ENCODE measurements around the gene SELENOW. TPM values are rescaled to one million over a fixed set of nuclear protein-coding genes. Genes with fewer than 3 reads are reported as not detected.
"Not testable (repeated sequence)": the region's sequence is repeated elsewhere in the genome, so short reads cannot be mapped to it uniquely, and the experiment has no call there.

SELENOW gene
- total RNA-seq, 1 donor from 2014 or later, result 1,019 TPM

DNA sequence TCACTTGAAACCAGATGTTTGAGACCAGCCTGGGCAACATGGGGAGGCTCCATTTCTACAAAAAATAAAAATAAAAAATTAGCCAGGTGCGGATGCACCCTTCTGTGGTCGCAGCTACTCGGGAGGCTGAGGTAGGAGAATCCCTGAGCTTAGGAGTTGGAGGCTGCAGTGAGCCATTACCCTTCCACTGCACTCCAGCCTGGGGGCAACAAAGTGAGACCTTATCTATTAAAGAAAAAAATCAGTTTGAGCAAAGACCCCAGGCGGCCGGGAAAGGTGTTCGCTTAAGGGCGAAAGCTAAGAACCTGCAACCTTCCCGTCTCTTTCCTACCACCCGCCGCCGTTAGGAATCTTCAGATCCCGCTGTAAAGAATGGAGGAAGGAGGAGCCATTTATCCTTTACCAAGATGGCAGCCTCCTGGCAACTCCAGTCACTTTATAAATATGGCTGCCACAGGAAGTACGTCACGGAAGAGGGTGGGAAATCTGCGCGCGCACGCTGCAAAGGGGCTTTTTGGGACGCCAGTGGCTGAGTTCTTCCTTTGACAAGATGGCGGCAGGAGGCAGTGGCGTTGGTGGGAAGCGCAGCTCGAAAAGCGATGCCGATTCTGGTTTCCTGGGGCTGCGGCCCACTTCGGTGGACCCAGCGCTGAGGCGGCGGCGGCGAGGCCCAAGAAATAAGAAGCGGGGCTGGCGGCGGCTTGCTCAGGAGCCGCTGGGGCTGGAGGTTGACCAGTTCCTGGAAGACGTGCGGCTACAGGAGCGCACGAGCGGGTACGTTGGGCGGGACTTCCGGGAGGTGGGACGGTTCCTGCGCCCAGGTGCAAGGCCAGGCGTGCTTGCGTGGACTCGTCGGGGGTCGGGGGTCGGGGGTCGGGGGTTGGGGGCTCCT, 33.2 kb upstream of the SELENOW start, which contains the start of gene NOP53:
TSS of gene NOP53 (plus strand) at position 537 of the 892 bp plus-strand sequence. CDS start at position 551, 14 bp downstream.
- Histone ChIP-seq H3K27ac (replicated peaks) (peak within 1 kb of the TSS; percentile 96), H3K4me1 (peaks cover 60% of the 10 kb centered on the region), H3K9me3 (replicated peaks) (no peaks in the 10 kb centered on the region), H3K36me3 (peaks cover 50% of the 10 kb centered on the region), H3K27me3 (ENCODE audit: low read depth) (no peaks in the 10 kb centered on the region), H3K4me3 (peak within 1 kb of the TSS; percentile 81)
- intact Hi-C loops (cut with micrococcal nuclease), result no loop called here
- TF ChIP-seq, protein P1, sequence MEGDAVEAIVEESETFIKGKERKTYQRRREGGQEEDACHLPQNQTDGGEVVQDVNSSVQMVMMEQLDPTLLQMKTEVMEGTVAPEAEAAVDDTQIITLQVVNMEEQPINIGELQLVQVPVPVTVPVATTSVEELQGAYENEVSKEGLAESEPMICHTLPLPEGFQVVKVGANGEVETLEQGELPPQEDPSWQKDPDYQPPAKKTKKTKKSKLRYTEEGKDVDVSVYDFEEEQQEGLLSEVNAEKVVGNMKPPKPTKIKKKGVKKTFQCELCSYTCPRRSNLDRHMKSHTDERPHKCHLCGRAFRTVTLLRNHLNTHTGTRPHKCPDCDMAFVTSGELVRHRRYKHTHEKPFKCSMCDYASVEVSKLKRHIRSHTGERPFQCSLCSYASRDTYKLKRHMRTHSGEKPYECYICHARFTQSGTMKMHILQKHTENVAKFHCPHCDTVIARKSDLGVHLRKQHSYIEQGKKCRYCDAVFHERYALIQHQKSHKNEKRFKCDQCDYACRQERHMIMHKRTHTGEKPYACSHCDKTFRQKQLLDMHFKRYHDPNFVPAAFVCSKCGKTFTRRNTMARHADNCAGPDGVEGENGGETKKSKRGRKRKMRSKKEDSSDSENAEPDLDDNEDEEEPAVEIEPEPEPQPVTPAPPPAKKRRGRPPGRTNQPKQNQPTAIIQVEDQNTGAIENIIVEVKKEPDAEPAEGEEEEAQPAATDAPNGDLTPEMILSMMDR (IDR thresholded peaks at IDR 0.05; ENCODE audit: borderline replicate concordance), result peak; percentile 27
- peak; percentile 96 for DNase-seq

DNA sequence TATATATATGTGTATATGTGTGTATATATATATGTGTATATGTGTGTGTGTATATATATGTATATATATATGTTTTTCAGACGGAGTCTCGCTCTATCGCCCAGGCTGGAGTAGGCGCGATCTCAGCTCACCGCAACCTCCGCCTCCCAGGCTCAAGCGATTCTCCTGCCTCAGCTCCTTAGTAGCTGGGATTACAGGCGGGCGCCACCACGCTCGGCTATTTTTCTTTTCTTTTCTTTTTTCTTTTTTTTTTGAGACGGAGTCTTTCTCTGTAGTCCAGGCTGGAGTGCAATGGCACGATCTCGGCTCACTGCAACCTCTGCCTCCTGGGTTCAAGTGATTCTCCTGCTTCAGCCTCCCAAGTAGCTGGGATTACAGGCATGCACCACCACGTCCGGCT, 32.4 kb upstream of the SELENOW start:
- DNase-seq; H3K27ac ChIP-seq (replicated peaks); H3K27me3 ChIP-seq (ENCODE audit: low read depth); intact Hi-C loops (cut with micrococcal nuclease); H3K9me3 ChIP-seq (replicated peaks): not testable (repeated sequence)
- Histone ChIP-seq H3K4me3 (peak overlapping the region; percentile 81), H3K36me3 (peaks cover 50% of the 10 kb centered on the region), H3K4me1 (peaks cover 60% of the 10 kb centered on the region)

DNA sequence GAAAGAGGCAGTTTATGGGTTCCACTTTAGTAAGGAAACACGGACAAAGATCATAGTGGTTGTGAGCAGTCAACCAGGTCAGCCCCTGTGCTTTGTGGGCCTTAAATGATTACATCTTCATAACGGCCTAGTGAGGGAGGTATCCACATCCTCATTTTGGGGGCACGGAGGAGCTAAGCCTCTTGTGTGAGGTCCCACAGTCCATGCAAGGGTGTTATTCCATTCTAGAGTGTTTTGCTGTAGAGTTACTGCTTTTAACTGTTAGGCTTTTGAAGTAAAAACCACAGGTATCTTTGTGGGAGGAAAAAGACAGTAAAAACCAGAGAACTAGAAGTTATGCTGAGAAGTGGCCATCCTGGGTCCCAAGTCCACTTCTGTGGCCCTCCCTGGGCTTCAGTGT, 29.2 kb upstream of the SELENOW start:
- intact Hi-C loops (cut with micrococcal nuclease), result no loop called here
- peaks cover 72% of the 10 kb centered on the region for H3K36me3 ChIP-seq
- peaks cover 33% of the 10 kb centered on the region for H3K4me1 ChIP-seq
- H3K27ac ChIP-seq (replicated peaks), result no peak overlapping the region
- no peak for DNase-seq
- no peaks in the 10 kb centered on the region for H3K9me3 ChIP-seq (replicated peaks)
- TF ChIP-seq, protein P1 (IDR thresholded peaks at IDR 0.05; ENCODE audit: borderline replicate concordance), result no peak
- H3K27me3 ChIP-seq (ENCODE audit: low read depth), result no peaks in the 10 kb centered on the region
- H3K4me3 ChIP-seq, result no peak overlapping the region

DNA sequence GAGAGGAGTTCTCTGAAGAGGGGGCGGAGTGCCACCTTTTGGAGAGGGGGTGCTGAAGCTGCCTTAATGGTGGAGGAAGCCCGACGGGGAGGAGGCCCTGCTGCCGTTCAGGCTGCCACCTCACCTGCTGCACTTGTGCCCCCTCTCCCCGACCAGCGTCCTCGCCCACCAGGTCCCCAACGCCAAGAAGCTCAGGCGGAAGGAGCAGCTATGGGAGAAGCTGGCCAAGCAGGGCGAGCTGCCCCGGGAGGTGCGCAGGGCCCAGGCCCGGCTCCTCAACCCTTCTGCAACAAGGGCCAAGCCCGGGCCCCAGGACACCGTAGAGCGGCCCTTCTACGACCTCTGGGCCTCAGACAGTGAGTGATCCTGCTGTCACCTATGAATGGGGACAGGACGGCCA, 27.8 kb upstream of the SELENOW start:
- H3K36me3 ChIP-seq, result peaks cover 87% of the 10 kb centered on the region

DNA sequence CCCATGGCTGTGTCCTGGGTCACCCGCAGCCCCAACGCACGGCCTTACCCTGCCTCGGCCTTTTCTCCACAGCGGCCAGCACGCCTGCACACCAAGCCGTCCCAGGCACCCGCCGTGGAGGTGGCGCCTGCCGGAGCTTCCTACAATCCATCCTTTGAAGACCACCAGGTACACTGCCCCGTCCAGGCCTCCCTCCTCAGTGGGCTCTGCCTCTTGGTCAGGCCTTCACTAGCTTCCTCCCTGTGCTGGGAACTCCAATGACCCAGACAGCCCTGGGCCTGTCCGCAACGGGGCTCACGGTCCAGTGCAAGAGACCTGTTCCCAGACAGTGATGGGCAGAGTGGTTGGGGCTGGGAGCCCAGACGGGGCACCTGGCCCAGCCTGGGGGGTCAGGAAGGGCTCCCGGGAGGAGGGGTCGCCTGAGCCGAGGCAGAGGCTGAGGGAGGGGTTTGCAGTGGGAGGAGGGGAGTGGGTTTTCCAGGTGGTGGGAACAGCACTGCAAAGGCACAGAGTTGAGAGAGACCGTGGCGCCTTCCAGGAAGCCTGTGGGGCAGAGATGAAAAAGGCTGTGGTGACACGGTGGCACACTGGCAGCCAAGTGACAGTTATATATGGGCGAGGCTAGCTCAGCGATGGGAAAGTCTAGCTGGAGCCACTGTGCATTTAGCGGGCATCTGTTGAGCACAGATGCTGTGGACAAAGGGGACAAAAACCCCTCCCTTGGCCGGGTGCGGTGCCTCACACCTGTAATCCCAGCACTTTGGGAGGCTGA, 25.9 kb upstream of the SELENOW start:
- no peak overlapping the region for H3K4me3 ChIP-seq
- no peaks in the 10 kb centered on the region for H3K9me3 ChIP-seq (replicated peaks)
- no peak for DNase-seq
- H3K27ac ChIP-seq (replicated peaks), result no peak overlapping the region
- intact Hi-C loops (cut with micrococcal nuclease), result no loop called here
- TF ChIP-seq, protein P1 (IDR thresholded peaks at IDR 0.05; ENCODE audit: borderline replicate concordance), result no peak
- H3K4me1 ChIP-seq, result peaks cover 7% of the 10 kb centered on the region
- peaks cover 98% of the 10 kb centered on the region for H3K36me3 ChIP-seq
- no peaks in the 10 kb centered on the region for H3K27me3 ChIP-seq (ENCODE audit: low read depth)

More for the DNA sequence above, 27.8 kb upstream of the SELENOW start:
- H3K27ac ChIP-seq (replicated peaks), result no peak overlapping the region
- H3K4me3 ChIP-seq, result no peak overlapping the region
- H3K9me3 ChIP-seq (replicated peaks), result no peaks in the 10 kb centered on the region
- no peak for DNase-seq
- TF ChIP-seq, protein P1 (IDR thresholded peaks at IDR 0.05; ENCODE audit: borderline replicate concordance), result no peak
- no peaks in the 10 kb centered on the region for H3K27me3 ChIP-seq (ENCODE audit: low read depth)
- intact Hi-C loops (cut with micrococcal nuclease), result no loop called here
- peaks cover 21% of the 10 kb centered on the region for H3K4me1 ChIP-seq

Data from left ventricle myocardium inferior (tissue), 1 donor.